GM04503 (cell line): ENCODE measurements around the gene TOLLIP.

Source experiments
- DNase-seq: peaks from one replicate; pipeline ENCODE4 v3.0.0-alpha.2; 2012; ENCODE audit warnings: low read depth

The TOLLIP gene

DNA sequence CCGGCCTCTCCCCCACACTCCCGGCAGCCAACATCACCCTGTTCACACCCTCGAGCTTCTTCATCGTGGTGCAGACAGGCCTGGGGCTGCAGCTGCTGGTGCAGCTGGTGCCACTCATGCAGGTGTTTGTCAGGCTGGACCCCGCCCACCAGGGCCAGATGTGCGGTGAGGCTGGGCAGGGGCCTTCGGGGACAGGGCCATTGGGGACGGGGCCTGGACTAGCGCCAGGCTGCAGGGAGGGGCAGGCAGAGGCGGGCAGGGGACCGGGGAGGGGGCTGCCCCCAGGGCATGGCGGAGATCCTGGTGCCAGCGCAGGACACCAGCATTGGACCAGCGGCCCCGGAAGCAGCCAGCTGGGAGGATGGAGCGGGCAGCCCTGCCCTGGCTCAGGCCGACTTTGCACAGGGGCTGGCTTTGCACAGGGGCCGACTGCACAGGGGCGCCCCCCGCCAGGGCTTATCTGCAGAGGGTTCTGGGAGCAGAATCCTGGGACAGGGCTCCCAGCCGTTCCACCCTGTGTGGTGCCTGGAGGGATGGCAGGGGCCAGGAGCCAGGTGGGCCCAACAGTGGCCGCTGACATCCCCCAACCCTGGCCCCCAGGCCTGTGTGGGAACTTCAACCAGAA, 77.9 kb downstream of the TOLLIP start:
- DNase-seq, result no peak

- DNase-seq, result no peak
Measured at GRCh38 chr11:1230456-1231395, 78.7 kb downstream of the TOLLIP start.

DNA sequence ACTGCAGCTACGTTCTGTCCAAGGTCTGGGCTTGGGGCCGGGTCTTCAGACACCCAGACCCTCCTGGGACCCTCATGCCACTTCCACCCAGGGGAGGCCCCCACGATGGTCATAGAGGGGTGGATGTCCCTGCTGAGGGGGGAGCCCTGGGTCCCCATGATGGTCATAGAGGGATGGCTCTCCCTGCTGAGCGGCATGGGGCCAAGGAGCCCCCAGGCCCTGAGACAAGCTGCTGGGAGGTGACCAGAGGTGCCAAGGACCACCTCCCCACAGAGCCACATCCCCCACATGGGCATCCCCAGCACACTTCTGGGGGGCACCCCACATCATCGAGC, 79.3 kb downstream of the TOLLIP start:
- DNase-seq, result no peak

GRCh38 chr11:1229471-1230120, 79.8 kb downstream of the TOLLIP start:
- no peak for DNase-seq

DNA sequence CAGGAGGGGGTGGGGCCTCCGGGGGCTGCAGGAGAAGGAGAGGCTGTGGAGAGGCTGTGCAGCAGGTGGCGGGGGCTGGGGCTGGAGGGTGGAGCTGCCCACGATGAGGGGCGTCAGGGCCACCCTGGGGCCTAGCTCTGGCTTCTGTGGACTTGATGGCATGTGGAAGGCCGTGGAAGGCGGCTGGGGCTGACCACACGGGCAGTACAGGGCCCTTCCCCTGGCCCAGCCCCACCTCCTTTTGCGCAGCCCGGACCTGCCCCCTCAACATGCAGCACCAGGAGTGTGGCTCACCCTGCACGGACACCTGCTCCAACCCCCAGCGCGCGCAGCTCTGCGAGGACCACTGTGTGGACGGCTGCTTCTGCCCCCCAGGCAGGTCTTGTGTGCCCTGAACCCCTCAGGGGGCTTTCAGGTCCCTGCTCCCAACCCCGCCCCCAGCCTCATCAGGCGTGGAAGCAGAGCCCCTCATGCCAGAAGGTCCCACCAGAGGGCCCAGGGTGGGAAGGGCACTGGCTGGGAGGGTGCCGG, 80.4 kb downstream of the TOLLIP start:
- DNase-seq, result no peak

DNA sequence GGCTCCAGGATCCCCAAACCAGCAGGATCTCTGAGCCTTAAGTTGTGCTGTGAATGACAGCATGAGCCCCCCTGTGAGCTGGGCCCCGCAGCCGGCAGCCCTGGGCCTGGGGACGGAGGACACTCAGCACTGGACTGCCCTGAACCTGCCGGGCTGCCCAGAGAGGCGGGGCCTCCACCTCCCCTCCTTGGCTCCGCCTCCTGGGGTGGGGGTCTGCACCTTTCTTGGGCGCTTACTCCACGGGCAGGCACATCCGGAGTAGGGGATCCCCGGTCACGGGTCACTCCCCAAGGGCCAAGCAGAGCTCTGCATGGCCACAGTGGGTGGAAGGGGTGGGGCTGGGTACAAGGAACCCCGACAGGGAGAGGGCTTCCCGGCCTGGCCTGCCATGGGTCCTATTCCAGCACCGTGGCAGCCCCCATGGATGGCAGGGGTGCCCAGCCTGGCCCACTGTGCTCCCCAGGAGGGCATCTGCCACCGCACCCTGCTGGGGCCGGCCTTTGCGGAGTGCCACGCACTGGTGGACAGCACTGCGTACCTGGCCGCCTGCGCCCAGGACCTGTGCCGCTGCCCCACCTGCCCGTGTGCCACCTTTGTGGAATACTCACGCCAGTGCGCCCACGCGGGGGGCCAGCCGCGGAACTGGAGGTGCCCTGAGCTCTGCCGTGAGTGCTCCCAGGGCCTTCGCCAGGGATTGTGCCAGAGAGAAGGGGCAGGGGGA, 81.2 kb downstream of the TOLLIP start:
- no peak for DNase-seq

- no peak for DNase-seq
Measured at GRCh38 chr11:1227551-1228100, 81.8 kb downstream of the TOLLIP start.

GRCh38 chr11:1226986-1227550, 82.4 kb downstream of the TOLLIP start:
- no peak for DNase-seq

DNA sequence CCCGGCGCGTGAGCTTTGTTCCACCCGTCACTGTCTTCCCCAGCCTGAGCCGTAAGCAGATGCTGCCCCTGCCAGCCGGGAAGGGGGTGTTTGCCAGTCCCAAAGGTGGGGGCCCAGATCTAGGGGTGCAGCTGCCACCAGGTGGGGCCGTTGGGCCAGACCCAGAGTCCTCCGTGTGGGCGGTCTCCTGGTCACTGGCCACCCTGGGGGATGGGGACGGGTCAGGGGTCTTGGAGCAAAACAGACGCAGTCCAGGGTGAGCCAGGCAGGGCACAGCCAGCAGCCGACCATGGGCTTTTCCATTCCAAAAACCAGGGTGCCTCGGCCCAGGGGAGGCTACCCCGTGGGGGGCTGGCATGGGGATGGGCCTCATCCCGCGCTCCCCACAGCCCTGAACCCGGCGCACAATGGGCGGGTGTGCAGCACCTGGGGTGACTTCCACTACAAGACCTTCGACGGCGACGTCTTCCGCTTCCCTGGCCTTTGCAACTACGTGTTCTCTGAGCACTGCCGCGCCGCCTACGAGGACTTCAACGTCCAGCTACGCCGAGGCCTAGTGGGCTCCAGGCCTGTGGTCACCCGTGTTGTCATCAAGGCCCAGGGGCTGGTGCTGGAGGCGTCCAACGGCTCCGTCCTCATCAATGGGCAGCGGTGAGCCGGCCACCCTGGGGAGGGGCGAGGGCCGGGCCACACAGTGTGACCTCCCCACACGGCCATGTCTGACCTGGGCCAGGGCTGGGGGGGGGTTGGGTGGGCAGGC, 83.0 kb downstream of the TOLLIP start:
- DNase-seq, result no peak

DNA sequence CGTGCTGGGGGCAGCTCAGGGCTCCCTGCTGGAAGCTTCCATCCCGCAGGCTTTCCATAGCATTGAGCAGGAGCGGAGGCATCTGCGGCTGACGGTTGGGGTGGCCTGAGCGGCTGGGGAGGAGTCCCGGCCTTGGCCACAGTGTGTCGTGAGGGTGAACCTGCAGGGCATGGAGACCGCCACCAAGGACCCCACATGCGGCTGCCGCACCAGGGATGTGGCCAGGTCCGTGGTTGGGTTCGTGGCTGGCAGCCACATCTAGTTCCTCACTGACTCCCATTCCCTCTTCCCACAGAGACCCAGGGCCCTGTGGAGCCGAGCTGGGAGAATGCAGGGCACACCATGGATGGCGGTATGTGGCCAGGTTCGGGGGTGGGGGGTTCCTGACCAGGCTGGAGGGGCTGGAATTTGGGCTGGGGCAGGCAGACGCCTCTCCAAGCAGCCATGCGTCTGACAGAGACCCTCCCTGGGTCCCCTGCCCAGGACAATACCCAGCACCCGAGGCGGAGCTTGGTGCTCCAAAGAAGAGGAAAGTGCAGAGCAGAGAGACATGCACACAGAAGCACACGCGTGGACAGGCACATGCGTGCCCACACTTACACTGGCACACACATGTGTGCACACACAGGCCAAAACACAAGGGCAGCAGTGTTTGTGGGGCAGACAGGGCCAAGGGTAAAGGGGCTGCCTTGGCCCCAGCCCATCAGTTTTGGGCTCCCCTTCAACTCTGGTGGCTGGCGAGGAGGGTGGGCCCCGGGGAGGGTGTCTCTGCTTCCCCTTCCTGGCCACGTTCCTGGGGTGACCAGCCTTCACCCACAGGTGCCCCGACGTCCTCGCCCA, 83.8 kb downstream of the TOLLIP start:
- no peak for DNase-seq

- DNase-seq, result no peak
Measured at GRCh38 chr11:1224491-1225385, 84.7 kb downstream of the TOLLIP start.
